Sciatic nerve (tissue), 2 donors: ENCODE data around the gene B4GALT3. TPM values are rescaled to one million over a fixed set of nuclear protein-coding genes. Genes with fewer than 3 reads are reported as not detected.
A peak's percentile ranks its signal among the peaks of the same experiment; 100 is the strongest.

Source experiments
- ATAC-seq: fragments of 200-7000 bp; cut with Tn5 transposase; one replicate; pipeline ENCODE4 v1.9.1; 2020; ENCODE audit warnings: mild to moderate bottlenecking, moderate library complexity
- DNase-seq: peaks from one replicate; pipeline ENCODE4 v3.0.0-alpha.2; 2020; ENCODE audit warnings: low spot score
- intact Hi-C: fragments of 100-400 bp; cut with DNase I; formaldehyde crosslinking; loops from one replicate; pipeline ENCODE4 v1.14.2; 2022
- total RNA-seq: library from RNA; stranded (reverse); fragmentation: NEBNext Ultra II Directional; extraction: Animal tissue kit (Norgen Biotek cat#: 25700); gene quantifications from one replicate; pipeline ENCODE4 v1.2.1, GENCODE V29; 2021
- donor health status: DM: no; HTN: no; CAD: no.
- donor health status: DM: no; HTN: no; CAD: no.

B4GALT3 gene
- total RNA-seq, 1 donor from 2014 or later: 21.0 TPM

DNA sequence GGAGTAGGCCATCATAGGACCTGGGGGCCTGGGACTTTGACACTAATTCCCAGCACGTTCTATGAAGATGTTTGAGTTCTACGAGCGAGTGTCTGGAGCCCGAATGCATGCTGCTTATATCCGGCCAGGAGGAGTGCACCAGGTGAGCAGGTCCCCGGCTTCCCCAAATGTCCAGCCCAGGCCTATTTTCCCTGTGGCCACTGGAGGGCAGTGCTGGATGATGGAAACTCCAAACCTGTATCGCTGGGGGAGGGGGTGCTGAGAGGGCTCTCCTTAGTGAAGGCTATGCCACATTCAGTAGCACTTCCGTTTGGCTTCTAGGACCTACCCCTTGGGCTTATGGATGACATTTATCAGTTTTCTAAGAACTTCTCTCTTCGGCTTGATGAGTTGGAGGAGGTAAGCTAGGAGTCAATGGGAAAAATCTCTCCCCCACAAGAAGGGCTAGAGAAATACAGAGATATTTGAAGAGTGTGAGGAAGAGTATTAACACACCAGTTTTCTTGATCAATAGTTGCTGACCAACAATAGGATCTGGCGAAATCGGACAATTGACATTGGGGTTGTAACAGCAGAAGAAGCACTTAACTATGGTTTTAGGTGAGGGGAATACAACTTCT, 32.6 kb upstream of the B4GALT3 start:
- ATAC-seq: peak; percentile 81
- DNase-seq: peak; percentile 84
- intact Hi-C loops: no loop called here

DNA sequence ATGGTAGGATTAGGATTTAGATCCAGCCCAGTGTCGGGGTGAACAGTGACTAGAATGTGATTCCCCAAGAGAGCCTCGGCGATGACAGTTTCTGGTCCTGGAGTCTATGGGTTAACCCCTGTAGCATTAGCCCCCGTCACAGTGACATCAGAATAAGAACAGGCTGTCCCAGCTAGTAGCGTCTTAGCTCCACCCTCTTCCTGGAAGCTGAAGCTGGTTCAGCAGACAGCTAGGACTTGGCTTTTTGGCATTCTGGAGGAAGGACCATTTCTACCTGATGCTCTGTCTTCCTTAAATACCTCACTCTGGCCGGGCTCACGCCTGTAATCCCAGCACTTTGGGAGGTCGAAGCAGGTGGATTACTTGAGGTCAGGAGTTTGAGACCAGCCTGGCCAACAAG, 29.9 kb upstream of the B4GALT3 start:
- DNase-seq (no peak), ATAC-seq (no peak)
- intact Hi-C loops: no loop called here

DNA sequence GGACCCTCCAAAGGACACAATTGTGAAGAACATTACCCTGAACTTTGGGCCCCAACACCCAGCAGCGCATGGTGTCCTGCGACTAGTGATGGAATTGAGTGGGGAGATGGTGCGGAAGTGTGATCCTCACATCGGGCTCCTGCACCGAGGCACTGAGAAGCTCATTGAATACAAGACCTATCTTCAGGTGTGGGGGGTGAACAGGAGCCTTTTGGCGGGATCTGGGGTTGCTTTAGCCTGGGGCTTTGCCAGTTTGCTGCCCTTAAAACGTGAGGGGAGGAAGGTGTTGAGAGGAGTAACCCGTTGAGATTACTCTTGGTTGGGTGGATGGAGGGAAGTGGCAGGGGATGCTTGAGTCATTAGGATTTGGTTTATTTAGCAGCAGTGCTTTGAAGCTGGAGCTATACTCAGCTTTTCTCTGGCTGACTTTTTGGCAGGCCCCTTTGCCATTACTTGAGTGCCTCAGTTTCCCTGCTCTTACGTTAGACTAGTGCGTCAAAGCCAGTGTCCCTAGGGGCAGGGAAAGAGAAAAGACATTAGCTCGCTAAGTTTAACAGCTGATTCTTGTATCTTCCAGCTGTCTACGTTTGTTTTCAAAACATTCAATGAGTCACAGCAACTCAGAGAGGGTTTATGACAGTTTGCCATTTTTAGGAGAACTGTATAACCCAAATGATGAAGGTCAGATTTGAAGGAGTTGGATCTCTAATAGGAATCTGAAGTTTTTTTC, 29.3 kb upstream of the B4GALT3 start:
- ATAC-seq (no peak), DNase-seq (no peak)
- intact Hi-C loops: no loop called here

DNA sequence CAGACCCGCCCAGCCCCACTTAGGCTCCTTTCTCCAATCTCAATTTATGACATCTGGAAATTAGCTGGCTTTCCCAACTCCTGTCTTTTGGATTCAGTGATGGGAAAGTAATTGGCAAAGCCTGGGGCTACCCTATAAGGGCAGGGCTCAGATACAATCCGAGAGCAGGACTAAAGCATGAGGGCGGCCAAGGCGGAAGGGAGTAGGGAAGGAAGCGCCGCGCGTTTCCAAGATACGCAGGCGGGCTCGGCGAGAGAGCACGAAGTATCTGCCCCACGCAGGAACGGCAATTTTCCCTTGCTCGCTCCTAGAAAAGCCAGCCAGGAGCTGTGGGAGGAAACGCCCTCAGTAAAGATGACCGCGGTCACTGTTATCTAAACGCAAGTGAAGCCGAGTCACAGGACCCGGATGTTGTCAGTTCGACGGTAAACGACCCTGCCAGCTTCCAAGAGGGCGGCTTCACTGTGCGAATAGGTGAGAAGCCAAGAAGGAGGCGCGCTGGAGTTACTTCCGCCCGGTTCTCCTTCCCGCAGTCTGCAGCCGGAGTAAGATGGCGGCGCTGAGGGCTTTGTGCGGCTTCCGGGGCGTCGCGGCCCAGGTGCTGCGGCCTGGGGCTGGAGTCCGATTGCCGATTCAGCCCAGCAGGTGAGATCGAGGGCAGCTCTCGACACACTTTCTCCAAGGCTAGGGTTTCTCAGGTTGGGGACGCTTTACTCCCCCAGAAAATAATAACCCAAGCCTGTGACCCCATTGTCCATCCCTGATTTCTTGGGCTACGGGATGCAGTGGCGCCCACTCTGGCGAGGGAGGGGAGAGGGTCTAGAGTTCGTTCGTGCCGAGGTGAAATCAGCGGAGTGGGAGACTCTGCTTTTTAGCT, 24.8 kb upstream of the B4GALT3 start, which contains the start of gene NDUFS2:
Gene NDUFS2, plus strand, starts transcription at position 532 of the 877 bp plus-strand sequence. Its CDS starts 19 bp downstream, at position 551.
- DNase-seq (peak; percentile 98), ATAC-seq (peak; percentile 95)
- intact Hi-C loops: no loop called here

DNA sequence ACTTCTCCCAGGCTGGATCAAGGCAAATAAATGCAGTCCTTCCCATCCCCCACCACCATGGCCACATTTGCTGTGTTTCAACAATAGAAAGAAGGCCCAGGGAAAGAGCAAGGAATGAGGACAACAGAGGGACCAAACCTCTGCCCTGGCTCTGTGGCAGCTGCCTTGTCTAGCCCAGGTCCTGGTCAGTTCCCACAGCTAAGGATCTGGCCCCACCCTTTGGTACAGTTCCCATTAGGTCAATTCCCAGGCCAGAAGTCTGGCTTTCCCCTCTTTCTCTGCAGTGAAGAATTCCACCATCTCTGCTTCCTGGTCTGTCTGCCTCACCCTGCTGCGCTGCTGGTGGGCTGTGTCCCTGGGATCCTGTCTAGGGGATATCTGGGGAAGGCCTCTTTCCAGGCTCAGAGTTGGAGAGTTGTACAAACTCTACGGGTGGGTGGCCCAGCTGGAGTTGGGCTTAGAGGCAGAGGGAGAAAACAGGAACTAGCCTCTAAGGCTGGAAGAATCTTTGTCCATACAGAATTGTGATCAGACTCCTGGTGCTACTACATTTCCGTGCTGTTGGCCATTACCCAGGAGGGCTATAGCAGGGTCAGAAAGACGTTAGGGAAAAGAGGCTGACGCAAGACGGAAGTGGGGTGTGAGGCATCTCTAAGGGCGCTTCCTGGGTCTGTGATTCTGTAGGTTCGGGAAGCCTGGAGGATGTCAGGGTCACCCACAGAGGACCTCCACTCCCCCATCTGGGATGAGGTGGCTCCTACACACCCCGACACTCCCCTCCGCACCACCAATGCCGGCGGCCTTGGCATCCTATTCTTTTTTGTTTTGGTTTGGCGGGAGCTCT, 23.9 kb upstream of the B4GALT3 start:
- DNase-seq: peak; percentile 78
- peak; percentile 66 for ATAC-seq
- intact Hi-C loops: no loop called here

DNA sequence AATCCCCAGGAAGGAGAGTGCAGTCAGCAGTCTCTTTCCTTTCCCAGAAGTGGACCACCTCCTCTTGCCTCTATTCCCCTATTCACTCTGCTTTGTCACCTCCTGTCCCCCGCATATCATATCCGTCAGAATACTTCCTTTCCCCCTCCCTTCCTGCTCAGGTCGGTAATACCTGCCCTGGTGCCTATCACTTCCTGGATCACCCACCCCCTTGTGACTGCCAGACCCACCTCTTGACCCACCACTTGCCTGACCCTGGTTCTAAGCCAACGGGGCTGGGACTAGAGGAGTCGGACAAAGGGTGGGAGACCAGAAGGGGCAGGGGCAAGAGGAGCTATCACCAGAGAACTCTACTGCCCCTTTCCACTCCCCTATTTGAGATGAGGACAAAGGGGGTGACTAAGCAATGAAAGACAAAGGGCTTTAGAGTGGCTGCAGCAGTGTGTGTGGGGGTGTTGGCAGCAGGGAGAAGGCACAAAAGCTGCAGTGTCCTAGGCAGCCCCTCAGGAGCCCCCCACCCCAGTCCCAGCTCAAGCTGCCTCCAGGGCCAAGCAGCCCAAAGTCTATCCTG, 23.2 kb upstream of the B4GALT3 start:
- peak; percentile 0 for ATAC-seq
- no peak for DNase-seq
- intact Hi-C loops: no loop called here

DNA sequence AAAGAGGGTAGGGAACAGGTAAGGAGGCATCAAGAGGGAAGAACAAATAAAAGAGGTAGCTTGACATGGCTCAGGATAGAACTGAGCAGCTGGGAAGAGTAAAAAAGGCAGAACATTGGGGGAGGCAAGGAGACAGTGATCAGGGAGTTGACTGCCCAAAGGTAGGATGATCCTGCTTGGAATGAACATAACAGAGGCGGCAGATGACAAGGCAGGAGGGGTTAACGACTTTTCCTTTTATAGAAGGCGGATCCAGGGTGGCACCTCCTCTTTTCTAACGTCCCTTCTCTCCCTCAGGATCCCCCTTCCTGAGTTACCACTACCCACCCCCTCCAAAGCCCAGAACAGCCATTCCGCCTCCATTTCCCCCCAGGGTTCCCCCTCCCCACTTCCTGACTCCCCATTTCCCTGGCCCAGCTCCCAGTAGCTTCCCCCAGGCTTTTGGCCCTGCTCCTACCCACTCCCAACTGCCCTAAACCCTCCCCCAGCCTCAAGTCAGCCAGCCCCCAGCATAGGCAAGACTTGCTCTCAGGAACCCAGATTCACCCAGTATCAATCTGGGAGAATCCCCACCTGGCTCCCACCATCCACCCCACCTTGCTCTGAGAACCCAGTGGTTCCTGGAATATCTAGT, 22.3 kb upstream of the B4GALT3 start:
- intact Hi-C loops: loop anchor here (10.0 kb wide), 1 partner anchor 185 kb away; no protein-coding TSS in a partner anchor
- DNase-seq (peak; percentile 67), ATAC-seq (no peak)

DNA sequence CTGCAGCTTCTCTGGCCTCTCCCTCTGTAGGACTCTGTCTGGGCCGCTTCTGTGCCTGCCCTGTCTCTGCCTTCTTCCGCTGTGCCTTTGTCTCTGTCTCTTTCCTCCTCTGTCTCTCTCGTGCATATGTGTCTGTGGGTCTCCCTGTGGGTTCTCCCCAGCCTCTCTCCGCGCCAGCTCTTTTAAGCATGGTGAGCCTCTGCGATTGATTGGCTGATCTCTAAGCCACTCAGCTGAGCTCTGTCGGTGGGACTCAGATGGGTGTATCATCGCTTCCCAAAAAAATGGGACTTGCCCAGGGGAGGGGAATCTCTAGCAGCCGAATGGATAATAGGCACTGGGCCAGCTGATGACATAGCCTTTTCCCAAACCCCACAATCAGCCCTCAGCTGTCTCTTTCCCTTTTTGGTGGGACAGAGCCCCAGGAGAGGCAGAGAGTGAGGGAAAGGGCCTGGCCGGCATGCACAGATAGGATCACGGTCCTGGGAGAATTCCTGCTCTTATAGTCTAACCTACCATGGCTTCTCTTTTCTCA, 21.7 kb upstream of the B4GALT3 start, which contains the start of gene ADAMTS4:
Gene ADAMTS4, minus strand, starts transcription at position 158 of the 535 bp plus-strand sequence. CDS start 427 bp downstream, outside the sequence.
- DNase-seq: peak; percentile 72
- intact Hi-C loops: loop anchor here (10.0 kb wide), 1 partner anchor 186 kb away; no protein-coding TSS in a partner anchor
- ATAC-seq: peak; percentile 6

DNA sequence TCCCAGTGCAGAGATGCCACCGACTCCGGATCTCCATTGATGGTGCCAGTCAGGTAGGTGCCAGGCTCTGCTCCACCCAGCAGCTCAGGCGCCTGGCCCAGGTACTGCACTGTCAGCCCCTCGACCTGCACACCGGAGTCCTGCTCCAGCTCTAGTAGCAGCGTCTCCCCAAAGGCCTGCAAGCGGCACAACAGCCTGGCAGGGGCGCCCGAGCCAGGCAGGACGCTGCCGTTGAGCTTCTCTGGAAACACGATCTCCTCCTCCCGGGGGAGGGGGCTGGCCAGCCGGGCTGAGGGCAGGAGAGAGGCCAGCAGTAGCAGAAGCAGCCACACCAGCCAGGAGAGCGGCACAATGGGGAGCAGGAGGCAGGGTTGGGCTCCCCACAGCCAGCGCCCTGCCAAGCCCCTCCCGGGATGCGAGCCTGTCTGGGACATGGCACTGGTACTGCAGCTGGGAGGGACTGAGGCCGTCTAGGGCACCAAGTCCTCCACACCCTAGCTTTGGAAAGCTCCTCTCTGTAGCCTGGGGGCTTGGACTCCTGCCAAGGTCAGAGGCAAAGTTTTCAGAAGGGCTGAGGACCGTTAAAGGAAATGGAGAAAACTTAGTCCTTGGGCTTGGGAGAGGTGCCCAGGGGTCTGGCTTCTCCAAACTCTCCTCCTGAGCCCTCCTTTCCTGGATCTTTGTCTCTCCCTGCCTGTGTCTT, 21.0 kb upstream of the B4GALT3 start:
- ATAC-seq (no peak), DNase-seq (peak; percentile 68)
- intact Hi-C loops: loop anchor here (10.0 kb wide), 1 partner anchor 186 kb away; no protein-coding TSS in a partner anchor

DNA sequence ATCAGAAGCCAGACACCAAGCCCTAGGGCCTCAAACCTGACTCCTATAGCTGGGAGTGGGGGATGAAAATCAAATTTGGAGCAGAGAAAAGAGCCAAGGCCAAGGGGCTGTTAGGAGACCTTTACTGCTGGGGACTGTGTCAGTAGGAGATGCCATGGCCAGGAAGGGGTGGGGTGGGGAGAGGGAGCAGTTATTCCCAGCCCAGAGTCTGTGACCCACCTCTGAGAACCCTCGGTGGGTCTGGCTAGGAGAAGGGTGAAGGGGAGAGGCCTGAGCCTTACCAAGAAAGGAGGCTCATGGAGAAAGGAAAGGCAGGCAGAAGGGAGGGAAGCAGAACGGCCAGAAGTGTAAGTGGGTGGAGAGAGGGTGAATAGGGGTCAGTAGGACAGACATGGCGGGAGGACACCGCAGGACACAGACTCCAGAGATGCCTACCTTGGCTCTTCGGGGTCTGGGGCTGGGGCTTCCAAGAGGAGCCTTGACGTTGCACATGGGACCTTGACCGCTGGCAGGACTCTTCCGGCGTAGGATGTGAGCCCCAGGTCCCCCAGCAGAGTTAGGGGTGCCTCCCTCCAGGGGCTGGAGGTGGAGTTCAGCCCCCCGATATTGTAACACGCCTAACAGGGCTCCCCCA, 20.4 kb upstream of the B4GALT3 start:
- intact Hi-C loops: loop anchor here (10.0 kb wide), 1 partner anchor 187 kb away; no protein-coding TSS in a partner anchor
- DNase-seq (no peak), ATAC-seq (no peak)

DNA sequence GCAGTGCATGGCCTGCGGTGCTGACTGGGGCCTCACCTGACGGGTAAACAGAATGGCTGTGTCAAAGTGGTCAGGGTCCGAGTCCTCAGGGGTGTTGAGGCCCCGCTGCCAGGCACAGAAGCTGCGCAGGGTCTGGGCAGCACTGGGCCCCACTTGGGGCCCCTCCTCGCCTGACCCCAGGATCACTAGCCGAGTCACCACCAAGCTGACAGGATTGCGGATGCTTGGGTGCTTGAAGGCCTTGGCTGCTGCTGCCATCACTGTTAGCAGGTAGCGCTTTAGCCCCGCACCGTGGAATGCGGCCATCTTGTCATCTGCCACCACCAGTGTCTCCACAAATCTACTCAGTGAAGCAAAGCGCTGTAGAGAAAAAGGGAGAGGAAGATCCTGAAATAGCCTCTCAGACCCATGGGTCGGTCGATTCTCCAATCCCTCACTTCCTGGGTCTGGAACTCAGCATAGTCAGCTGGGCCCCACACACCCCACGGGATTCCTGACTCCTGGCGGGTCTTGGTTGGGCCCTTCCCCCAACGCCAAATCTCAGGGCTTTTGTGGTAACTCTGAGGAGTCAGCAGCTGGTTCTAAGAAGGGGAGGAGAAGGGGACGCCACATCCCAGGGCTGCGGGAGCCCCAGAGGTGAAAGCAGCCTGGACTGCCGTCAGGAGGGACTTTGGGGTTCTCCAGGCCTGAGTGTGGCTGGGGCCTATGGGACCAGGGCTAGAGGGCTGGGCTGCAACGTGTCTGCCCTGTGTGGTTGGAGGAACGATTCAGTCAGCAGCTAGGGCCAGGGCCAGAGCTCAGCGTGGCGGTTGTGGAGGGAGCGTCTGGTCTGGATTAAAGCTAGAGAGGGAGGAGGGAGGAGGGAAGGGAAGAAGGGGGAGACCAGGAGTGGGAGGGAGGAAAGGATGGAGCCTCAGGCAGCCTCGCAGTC, 19.5 kb upstream of the B4GALT3 start:
- ATAC-seq (peak; percentile 23), DNase-seq (peak; percentile 80)
- intact Hi-C loops: loop anchor here (10.0 kb wide), 1 partner anchor 188 kb away; no protein-coding TSS in a partner anchor

DNA sequence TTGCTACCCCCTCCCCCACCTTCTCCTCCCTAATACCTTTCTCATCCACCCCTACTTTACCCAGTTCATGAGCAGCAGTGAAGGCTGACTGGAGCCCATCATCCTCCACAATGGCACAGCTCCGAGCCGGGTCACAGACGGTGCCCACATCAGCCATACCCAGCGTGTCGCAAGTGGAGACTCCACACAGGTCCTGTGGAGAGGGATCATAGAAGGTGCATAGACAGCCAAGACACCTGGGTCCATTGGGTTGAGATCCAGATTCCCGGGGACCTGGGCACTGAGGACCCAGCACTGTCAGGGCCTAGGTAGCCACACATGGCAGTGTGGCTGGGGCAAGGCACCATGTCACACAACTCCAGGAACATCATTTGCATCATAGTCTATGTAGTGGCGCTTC, 18.8 kb upstream of the B4GALT3 start:
- intact Hi-C loops: loop anchor here (10.0 kb wide), 1 partner anchor 189 kb away; no protein-coding TSS in a partner anchor
- no peak for ATAC-seq
- DNase-seq: no peak

DNA sequence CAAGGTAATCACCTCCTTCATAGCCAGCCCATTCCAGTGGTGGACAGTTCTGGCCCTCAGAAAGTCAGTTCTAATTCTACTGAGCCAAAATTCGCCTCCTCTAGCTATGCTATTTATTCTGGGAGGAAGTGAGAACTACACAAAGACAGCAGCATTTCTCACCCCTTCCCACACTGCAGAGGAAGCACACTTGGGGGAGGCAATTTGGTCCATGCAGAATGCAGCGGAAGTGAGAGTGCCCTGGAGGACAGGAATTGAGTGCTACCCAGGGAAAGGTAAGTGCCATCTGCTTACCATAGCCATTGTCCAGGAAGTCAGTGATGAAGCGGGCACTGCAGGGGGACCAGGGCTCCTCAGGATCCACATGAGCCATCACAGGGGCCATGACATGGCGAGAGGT, 17.9 kb upstream of the B4GALT3 start:
- no peak for ATAC-seq
- intact Hi-C loops: loop anchor here (10.0 kb wide), 1 partner anchor 190 kb away; no protein-coding TSS in a partner anchor
- no peak for DNase-seq

DNA sequence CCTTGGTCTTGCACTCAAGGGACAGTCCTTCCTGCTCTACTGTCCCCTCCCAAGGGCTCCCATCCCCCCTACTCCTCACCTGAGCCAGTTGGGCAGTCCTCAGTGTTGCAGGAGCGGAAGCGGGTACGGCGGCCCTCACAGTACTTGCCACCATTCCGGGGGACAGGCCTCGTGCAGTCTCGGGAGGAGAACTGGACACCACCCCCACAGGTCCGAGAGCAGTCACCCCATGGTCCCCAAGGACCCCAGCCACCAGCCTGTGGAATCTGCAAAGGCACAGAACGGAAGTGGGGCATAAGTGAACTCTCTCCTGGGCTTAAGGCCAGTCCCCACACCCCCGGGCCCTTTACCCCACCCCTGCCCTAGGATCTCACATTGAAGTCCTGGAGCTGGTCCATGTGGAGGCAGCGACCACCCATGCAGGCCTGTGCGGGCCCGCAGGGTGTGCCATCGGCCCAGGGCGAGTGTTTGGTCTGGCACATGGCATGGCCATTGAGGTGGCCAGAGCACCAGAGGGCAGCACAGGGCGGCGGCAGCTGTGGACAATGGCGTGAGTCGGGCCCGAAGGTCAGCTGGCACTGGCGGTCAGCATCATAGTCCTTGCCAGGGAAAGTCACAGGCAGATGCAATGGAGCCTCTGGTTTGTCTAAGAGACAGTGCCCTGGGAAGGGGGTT, 16.4 kb upstream of the B4GALT3 start:
- intact Hi-C loops: loop anchor here (10.0 kb wide), 1 partner anchor 191 kb away; no protein-coding TSS in a partner anchor
- ATAC-seq (peak; percentile 5), DNase-seq (peak; percentile 73)
